Skin epidermis (tissue), 12 donors: ENCODE measurements around the gene RANBP1.

Experiments used
- H3K27ac ChIP-seq, 21 experiments: fragments of 200-600 bp; sonication (generic) in 11 of 21; one replicate each; pipeline ENCODE4 v1.5.0; 2020; ENCODE audit warnings: mild to moderate bottlenecking in 3 of 21, inconsistent platforms in 2 of 21, moderate library complexity in 2 of 21
- H3K4me3 ChIP-seq, 7 experiments: fragments of 200-600 bp; sonication (generic) in 2 of 7; one replicate each; pipeline ENCODE4 v1.5.0; 2020; ENCODE audit warnings: inconsistent platforms in 2 of 7, mild to moderate bottlenecking in 2 of 7, moderate library complexity in 1 of 7

Gene RANBP1

GRCh38 chr22:20131859-20132685, 16.2 kb downstream of the RANBP1 start:
- peak overlapping the region; percentile 26 to 86 (median 69) for H3K27ac ChIP-seq
- peak overlapping the region; percentile 71 to 99 (median 86) for H3K4me3 ChIP-seq

GRCh38 chr22:20132686-20133246, 16.9 kb downstream of the RANBP1 start:
- peak overlapping the region; percentile 71 to 99 (median 86) for H3K4me3 ChIP-seq
- peak overlapping the region in 15 of 21 experiments; percentile 43 to 86 (median 76) for H3K27ac ChIP-seq

GRCh38 chr22:20133930-20134549, 18.1 kb downstream of the RANBP1 start:
- no peak overlapping the region for H3K4me3 ChIP-seq
- peak overlapping the region in 1 of 21 experiments; percentile 12 for H3K27ac ChIP-seq

- H3K4me3 ChIP-seq = no peak overlapping the region
- H3K27ac ChIP-seq = peak overlapping the region in 2 of 21 experiments; percentile 6 to 18
Measured at GRCh38 chr22:20135265-20135664, 19.4 kb downstream of the RANBP1 start.

- Histone ChIP-seq H3K4me3 (no peak overlapping the region), H3K27ac (peak overlapping the region in 3 of 21 experiments; percentile 3 to 18 (median 6))
Measured at GRCh38 chr22:20135806-20136602, 20.1 kb downstream of the RANBP1 start.

GRCh38 chr22:20136603-20136873, 20.6 kb downstream of the RANBP1 start:
- Histone ChIP-seq H3K4me3 (no peak overlapping the region), H3K27ac (no peak overlapping the region)

- no peak overlapping the region for H3K4me3 ChIP-seq
- H3K27ac ChIP-seq = no peak overlapping the region
Measured at GRCh38 chr22:20137113-20137512, 21.2 kb downstream of the RANBP1 start.

- Histone ChIP-seq H3K27ac (no peak overlapping the region), H3K4me3 (no peak overlapping the region)
Measured at GRCh38 chr22:20137671-20138416, 21.9 kb downstream of the RANBP1 start.

GRCh38 chr22:20138417-20138738, 22.5 kb downstream of the RANBP1 start:
- Histone ChIP-seq H3K4me3 (no peak overlapping the region), H3K27ac (no peak overlapping the region)

GRCh38 chr22:20138868-20139267, 23.0 kb downstream of the RANBP1 start:
- Histone ChIP-seq H3K27ac (no peak overlapping the region), H3K4me3 (no peak overlapping the region)

- H3K4me3 ChIP-seq = no peak overlapping the region
Measured at GRCh38 chr22:20139391-20140106, 23.6 kb downstream of the RANBP1 start.

GRCh38 chr22:20140107-20140445, 24.2 kb downstream of the RANBP1 start:
- H3K27ac ChIP-seq = no peak overlapping the region
- H3K4me3 ChIP-seq = no peak overlapping the region

More at GRCh38 chr22:20139391-20140106, 23.6 kb downstream of the RANBP1 start:
- H3K27ac ChIP-seq = no peak overlapping the region

- Histone ChIP-seq H3K27ac (no peak overlapping the region), H3K4me3 (no peak overlapping the region)
Measured at GRCh38 chr22:20140521-20140964, 24.6 kb downstream of the RANBP1 start.

- Histone ChIP-seq H3K4me3 (no peak overlapping the region), H3K27ac (no peak overlapping the region)
Measured at GRCh38 chr22:20141186-20142077, 25.5 kb downstream of the RANBP1 start.

GRCh38 chr22:20142711-20143621, 27.1 kb downstream of the RANBP1 start:
- Histone ChIP-seq H3K27ac (no peak overlapping the region), H3K4me3 (no peak overlapping the region)

- no peak overlapping the region for H3K27ac ChIP-seq
- no peak overlapping the region for H3K4me3 ChIP-seq
Measured at GRCh38 chr22:20143883-20144665, 28.2 kb downstream of the RANBP1 start.
